Astrocyte (in vitro differentiated cells and primary cell): Measurements from ENCODE around the gene PLCG2.

Source experiments
- EZH2 ChIP-seq: IDR thresholded peaks from 2 replicates; pipeline ENCODE4 v1.6.1; 2012; ENCODE audit warnings: mild to moderate bottlenecking, low read length, inconsistent platforms; ENCODE audit not compliant: insufficient read depth
- TF ChIP-seq, protein P1 (sequence below): IDR thresholded peaks from 2 replicates; pipeline ENCODE4 v1.5.1; 2011; ENCODE audit warnings: low read depth, mild to moderate bottlenecking, inconsistent platforms, low read length, moderate library complexity; ENCODE audit not compliant: insufficient read depth

- TF ChIP-seq, protein P1, sequence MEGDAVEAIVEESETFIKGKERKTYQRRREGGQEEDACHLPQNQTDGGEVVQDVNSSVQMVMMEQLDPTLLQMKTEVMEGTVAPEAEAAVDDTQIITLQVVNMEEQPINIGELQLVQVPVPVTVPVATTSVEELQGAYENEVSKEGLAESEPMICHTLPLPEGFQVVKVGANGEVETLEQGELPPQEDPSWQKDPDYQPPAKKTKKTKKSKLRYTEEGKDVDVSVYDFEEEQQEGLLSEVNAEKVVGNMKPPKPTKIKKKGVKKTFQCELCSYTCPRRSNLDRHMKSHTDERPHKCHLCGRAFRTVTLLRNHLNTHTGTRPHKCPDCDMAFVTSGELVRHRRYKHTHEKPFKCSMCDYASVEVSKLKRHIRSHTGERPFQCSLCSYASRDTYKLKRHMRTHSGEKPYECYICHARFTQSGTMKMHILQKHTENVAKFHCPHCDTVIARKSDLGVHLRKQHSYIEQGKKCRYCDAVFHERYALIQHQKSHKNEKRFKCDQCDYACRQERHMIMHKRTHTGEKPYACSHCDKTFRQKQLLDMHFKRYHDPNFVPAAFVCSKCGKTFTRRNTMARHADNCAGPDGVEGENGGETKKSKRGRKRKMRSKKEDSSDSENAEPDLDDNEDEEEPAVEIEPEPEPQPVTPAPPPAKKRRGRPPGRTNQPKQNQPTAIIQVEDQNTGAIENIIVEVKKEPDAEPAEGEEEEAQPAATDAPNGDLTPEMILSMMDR: no peak
- TF ChIP-seq EZH2: no peak
Measured at GRCh38 chr16:81748476-81749198, 30.5 kb upstream of the PLCG2 start.
